Measurements from ENCODE around the gene ZNF365. TPM values are rescaled to one million over a fixed set of nuclear protein-coding genes. Genes with fewer than 3 reads are reported as not detected.
A peak's percentile ranks its signal among the peaks of the same experiment; 100 is the strongest.

Gene ZNF365
- total and polyA plus RNA-seq, 2 of the 8 experiments (the other 6 are each of a cell fraction or from before 2014, with no cell fraction given) = 0.41 to 0.43 TPM

DNA sequence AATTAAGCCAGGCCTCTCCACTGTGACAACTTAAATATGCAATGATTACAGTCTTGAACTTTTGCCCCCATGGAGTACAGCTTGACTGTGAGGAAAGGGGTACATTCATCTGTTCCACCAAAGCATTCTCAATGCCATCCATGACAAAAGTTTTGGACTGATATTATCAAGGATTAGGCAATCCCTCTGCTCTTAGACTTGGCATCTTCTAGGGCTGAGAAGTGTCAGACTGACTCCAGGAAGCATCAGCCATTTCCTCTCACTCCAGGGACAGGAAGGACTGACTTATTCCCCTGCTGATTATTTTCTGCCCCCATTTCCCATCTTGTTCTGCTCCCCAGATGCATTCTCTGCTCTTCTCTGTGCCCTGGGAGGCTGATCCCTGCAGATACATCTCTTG, 69.7 kb downstream of the ZNF365 start:
- POLR2A ChIA-PET (ENCODE audit: partially characterized antibody) = no interaction called here
- FAIRE-seq = no peak
- no peak overlapping the region for H2BK5ac ChIP-seq (ENCODE audit: low read depth, low read length)
- TF ChIP-seq NRF1 (IDR thresholded peaks at IDR 0.05; ENCODE audit: low read depth, low read length) (no peak), NANOG (IDR thresholded peaks at IDR 0.05; ENCODE audit: insufficient read depth, low read depth, low read length, poor library complexity, severe bottlenecking) (no peak), SP2 (IDR thresholded peaks at IDR 0.05; ENCODE audit: low read length) (no peak), BRCA1 (IDR thresholded peaks at IDR 0.05; ENCODE audit: low read depth, low read length) (no peak)
- TF ChIP-seq, protein P1, sequence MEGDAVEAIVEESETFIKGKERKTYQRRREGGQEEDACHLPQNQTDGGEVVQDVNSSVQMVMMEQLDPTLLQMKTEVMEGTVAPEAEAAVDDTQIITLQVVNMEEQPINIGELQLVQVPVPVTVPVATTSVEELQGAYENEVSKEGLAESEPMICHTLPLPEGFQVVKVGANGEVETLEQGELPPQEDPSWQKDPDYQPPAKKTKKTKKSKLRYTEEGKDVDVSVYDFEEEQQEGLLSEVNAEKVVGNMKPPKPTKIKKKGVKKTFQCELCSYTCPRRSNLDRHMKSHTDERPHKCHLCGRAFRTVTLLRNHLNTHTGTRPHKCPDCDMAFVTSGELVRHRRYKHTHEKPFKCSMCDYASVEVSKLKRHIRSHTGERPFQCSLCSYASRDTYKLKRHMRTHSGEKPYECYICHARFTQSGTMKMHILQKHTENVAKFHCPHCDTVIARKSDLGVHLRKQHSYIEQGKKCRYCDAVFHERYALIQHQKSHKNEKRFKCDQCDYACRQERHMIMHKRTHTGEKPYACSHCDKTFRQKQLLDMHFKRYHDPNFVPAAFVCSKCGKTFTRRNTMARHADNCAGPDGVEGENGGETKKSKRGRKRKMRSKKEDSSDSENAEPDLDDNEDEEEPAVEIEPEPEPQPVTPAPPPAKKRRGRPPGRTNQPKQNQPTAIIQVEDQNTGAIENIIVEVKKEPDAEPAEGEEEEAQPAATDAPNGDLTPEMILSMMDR (IDR thresholded peaks at IDR 0.05; ENCODE audit: control extremely low read depth in 1 of 3, insufficient read depth in 1 of 3, low read depth in 1 of 3, low read length in 3 of 3) = no peak

More for the DNA sequence above, 69.7 kb downstream of the ZNF365 start:
- Histone ChIP-seq H3K36me3 (ENCODE audit: control insufficient read depth in 2 of 4, insufficient read depth in 4 of 4, low read length in 3 of 4) (no peaks in the 10 kb centered on the region), H3K4me1 (replicated peaks in 1 of 4; ENCODE audit: control insufficient read depth in 3 of 4, insufficient read depth in 4 of 4, low read length in 3 of 4) (peaks cover 0 to 5% (median under 1%) of the 10 kb centered on the region in 4 experiments; a peak in 2 of 7 replicates), H3K18ac (ENCODE audit: extremely low read depth, low read length) (no peak overlapping the region), H3K4ac (replicated peaks; ENCODE audit: insufficient read length, low read depth, low read length) (no peak overlapping the region), H3K14ac (ENCODE audit: insufficient read length) (no peak overlapping the region), H3K23ac (ENCODE audit: insufficient read length) (no peak overlapping the region), H3K9me3 (ENCODE audit: insufficient read depth in 2 of 2, low read depth in 1 of 2, low read length in 1 of 2) (no peaks in the 10 kb centered on the region), H2AFZ (ENCODE audit: low read length) (peak overlapping the region; percentile 74; the same call in 1 of the 2 replicates), H4K20me1 (replicated peaks in 1 of 2; ENCODE audit: control insufficient read depth in 1 of 2, insufficient read depth in 2 of 2, low read length in 2 of 2) (no peaks in the 10 kb centered on the region), H2AK5ac (ENCODE audit: low read depth, low read length) (no peak overlapping the region), H3K9ac (replicated peaks in 1 of 4; ENCODE audit: extremely low read depth in 1 of 4, low read depth in 3 of 4, low read length in 3 of 4) (no peak overlapping the region), H4K5ac (ENCODE audit: insufficient read length, low read depth, low read length) (no peak overlapping the region), H4K8ac (ENCODE audit: extremely low read depth, insufficient read depth, low read length) (no peak overlapping the region), H3K23me2 (ENCODE audit: low read depth, low read length) (no peaks in the 10 kb centered on the region), H2BK12ac (ENCODE audit: low read depth, low read length) (no peak overlapping the region), H2BK120ac (replicated peaks; ENCODE audit: low read depth, low read length) (no peak overlapping the region), H3K79me2 (ENCODE audit: control insufficient read depth in 1 of 2, insufficient read depth in 2 of 2, low read length in 2 of 2) (no peaks in the 10 kb centered on the region), H3K4me3 (ENCODE audit: extremely low read depth in 1 of 4, insufficient read depth in 2 of 4, low read depth in 3 of 4, low read length in 4 of 4) (no peak overlapping the region), H4K91ac (replicated peaks; ENCODE audit: insufficient read length, low read length) (no peak overlapping the region), H3K4me2 (ENCODE audit: insufficient read depth in 1 of 2, low read depth in 2 of 2, low read length in 2 of 2) (no peak overlapping the region), H3K56ac (replicated peaks; ENCODE audit: insufficient read length, low read depth, low read length) (no peak overlapping the region), H3K79me1 (ENCODE audit: low read depth, low read length) (no peaks in the 10 kb centered on the region), H3K27me3 (replicated peaks in 1 of 4; ENCODE audit: control insufficient read depth in 3 of 4, extremely low read depth in 1 of 4, insufficient read depth in 3 of 4, low read length in 3 of 4) (no peaks in the 10 kb centered on the region), H2BK20ac (ENCODE audit: low read length) (no peak overlapping the region), H3K27ac (ENCODE audit: low read depth, low read length) (no peak overlapping the region), H2BK15ac (ENCODE audit: low read length) (no peak overlapping the region)
- CTCF ChIA-PET (ENCODE audit: partially characterized antibody) = interaction anchor here (0.6 to 1.0 kb wide), 2 partner anchors 34 to 394 kb away, joined by 3 read pairs; no protein-coding TSS in a partner anchor
- no peak for DNase-seq (ENCODE audit: low read depth in 1 of 2, low spot score in 2 of 2)

Data from H1 (cell line).